Measurements from ENCODE around the gene ZSWIM5. TPM values are rescaled to one million over a fixed set of nuclear protein-coding genes. Genes with fewer than 3 reads are reported as not detected.

The ZSWIM5 gene
- total and polyA plus RNA-seq, 9 of the 15 experiments (the other 6 are each of a cell fraction or from before 2014, with no cell fraction given): under 0.01 to 0.07 (median 0.03) TPM; not detected in 3

DNA sequence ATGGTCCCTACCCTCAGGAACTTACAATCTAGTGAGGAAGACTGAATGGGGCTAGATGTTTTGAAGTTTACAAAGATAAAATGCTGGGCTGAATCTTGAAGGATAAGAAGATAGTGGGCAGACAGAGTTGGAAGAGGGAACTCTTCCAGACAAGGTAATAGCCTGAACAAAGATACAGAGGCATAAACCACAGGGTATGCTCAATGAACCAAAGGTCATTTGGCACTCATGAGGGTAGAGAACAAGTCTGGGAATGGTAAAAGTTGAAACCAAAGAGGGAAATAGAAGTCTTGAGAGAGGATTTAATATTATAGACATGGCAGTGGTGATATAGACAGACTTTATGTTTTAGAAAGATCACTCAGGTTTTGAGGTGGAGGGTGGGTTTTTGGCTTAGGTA is 48.1 kb upstream of the ZSWIM5 start:
- ChIA-PET POLR2A (interaction anchor here (0.6 to 1.2 kb wide), 3 partner anchors 446 to 1786 kb away, joined by 3 to 5 read pairs (median 3); partner anchors contain the start of gene BTBD19), CTCF (ENCODE audit: low intra/inter-chr PET ratio) (no interaction called here)
- Histone ChIP-seq H2AFZ (ENCODE audit: low read depth, low read length) (no peak overlapping the region), H3K4me1 (replicated peaks in 1 of 2; ENCODE audit: control insufficient read depth in 2 of 2, insufficient read depth in 2 of 2, low read length in 2 of 2) (no peaks in the 10 kb centered on the region), H3K4me3 (no peak overlapping the region), H3K36me3 (ENCODE audit: control insufficient read depth, insufficient read depth, low read length) (no peaks in the 10 kb centered on the region), H3K27me3 (ENCODE audit: control insufficient read depth in 2 of 2, insufficient read depth in 2 of 2, low read length in 2 of 2) (peaks cover 8 to 17% of the 10 kb centered on the region in 2 experiments; a peak in 3 of 5 replicates), H3K9ac (ENCODE audit: insufficient read depth in 1 of 2, low read depth in 2 of 2, low read length in 2 of 2) (no peak overlapping the region), H3K27ac (ENCODE audit: extremely low read depth, low read depth, low read length) (no peak overlapping the region), H4K20me1 (replicated peaks; ENCODE audit: control insufficient read depth, insufficient read depth, low read length) (no peaks in the 10 kb centered on the region), H3K79me2 (ENCODE audit: control insufficient read depth, insufficient read depth, low read length) (no peaks in the 10 kb centered on the region), H3K9me3 (replicated peaks; ENCODE audit: control insufficient read depth, insufficient read depth, low read depth, low read length) (peaks cover 15% of the 10 kb centered on the region), H3K4me2 (ENCODE audit: insufficient read depth, low read length) (no peak overlapping the region), H3K9me1 (ENCODE audit: control insufficient read depth, insufficient read depth, low read length) (no peaks in the 10 kb centered on the region)
- FAIRE-seq: no peak
- no peak for ATAC-seq
- in situ Hi-C loops (cut with MboI): no loop called here
- no peak for DNase-seq (ENCODE audit: extremely low read depth in 1 of 4, low spot score in 3 of 4)
- intact Hi-C loops (cut with micrococcal nuclease): no loop called here
- no peak for TF ChIP-seq KAT8 (IDR thresholded peaks at IDR 0.05; ENCODE audit: low read depth)
- TF ChIP-seq ZKSCAN8 (CRISPR knock-in tag; IDR thresholded peaks at IDR 0.05): no peak
- TF ChIP-seq ZNF165 (CRISPR knock-in tag; IDR thresholded peaks at IDR 0.05; ENCODE audit: borderline replicate concordance): no peak
- no peak for TF ChIP-seq ARNT (IDR thresholded peaks at IDR 0.05)
- TF ChIP-seq MEIS2 (IDR thresholded peaks at IDR 0.05; ENCODE audit: partially characterized antibody): no peak
- TF ChIP-seq ZNF174 (CRISPR knock-in tag; IDR thresholded peaks at IDR 0.05): no peak
- TF ChIP-seq, protein P1, sequence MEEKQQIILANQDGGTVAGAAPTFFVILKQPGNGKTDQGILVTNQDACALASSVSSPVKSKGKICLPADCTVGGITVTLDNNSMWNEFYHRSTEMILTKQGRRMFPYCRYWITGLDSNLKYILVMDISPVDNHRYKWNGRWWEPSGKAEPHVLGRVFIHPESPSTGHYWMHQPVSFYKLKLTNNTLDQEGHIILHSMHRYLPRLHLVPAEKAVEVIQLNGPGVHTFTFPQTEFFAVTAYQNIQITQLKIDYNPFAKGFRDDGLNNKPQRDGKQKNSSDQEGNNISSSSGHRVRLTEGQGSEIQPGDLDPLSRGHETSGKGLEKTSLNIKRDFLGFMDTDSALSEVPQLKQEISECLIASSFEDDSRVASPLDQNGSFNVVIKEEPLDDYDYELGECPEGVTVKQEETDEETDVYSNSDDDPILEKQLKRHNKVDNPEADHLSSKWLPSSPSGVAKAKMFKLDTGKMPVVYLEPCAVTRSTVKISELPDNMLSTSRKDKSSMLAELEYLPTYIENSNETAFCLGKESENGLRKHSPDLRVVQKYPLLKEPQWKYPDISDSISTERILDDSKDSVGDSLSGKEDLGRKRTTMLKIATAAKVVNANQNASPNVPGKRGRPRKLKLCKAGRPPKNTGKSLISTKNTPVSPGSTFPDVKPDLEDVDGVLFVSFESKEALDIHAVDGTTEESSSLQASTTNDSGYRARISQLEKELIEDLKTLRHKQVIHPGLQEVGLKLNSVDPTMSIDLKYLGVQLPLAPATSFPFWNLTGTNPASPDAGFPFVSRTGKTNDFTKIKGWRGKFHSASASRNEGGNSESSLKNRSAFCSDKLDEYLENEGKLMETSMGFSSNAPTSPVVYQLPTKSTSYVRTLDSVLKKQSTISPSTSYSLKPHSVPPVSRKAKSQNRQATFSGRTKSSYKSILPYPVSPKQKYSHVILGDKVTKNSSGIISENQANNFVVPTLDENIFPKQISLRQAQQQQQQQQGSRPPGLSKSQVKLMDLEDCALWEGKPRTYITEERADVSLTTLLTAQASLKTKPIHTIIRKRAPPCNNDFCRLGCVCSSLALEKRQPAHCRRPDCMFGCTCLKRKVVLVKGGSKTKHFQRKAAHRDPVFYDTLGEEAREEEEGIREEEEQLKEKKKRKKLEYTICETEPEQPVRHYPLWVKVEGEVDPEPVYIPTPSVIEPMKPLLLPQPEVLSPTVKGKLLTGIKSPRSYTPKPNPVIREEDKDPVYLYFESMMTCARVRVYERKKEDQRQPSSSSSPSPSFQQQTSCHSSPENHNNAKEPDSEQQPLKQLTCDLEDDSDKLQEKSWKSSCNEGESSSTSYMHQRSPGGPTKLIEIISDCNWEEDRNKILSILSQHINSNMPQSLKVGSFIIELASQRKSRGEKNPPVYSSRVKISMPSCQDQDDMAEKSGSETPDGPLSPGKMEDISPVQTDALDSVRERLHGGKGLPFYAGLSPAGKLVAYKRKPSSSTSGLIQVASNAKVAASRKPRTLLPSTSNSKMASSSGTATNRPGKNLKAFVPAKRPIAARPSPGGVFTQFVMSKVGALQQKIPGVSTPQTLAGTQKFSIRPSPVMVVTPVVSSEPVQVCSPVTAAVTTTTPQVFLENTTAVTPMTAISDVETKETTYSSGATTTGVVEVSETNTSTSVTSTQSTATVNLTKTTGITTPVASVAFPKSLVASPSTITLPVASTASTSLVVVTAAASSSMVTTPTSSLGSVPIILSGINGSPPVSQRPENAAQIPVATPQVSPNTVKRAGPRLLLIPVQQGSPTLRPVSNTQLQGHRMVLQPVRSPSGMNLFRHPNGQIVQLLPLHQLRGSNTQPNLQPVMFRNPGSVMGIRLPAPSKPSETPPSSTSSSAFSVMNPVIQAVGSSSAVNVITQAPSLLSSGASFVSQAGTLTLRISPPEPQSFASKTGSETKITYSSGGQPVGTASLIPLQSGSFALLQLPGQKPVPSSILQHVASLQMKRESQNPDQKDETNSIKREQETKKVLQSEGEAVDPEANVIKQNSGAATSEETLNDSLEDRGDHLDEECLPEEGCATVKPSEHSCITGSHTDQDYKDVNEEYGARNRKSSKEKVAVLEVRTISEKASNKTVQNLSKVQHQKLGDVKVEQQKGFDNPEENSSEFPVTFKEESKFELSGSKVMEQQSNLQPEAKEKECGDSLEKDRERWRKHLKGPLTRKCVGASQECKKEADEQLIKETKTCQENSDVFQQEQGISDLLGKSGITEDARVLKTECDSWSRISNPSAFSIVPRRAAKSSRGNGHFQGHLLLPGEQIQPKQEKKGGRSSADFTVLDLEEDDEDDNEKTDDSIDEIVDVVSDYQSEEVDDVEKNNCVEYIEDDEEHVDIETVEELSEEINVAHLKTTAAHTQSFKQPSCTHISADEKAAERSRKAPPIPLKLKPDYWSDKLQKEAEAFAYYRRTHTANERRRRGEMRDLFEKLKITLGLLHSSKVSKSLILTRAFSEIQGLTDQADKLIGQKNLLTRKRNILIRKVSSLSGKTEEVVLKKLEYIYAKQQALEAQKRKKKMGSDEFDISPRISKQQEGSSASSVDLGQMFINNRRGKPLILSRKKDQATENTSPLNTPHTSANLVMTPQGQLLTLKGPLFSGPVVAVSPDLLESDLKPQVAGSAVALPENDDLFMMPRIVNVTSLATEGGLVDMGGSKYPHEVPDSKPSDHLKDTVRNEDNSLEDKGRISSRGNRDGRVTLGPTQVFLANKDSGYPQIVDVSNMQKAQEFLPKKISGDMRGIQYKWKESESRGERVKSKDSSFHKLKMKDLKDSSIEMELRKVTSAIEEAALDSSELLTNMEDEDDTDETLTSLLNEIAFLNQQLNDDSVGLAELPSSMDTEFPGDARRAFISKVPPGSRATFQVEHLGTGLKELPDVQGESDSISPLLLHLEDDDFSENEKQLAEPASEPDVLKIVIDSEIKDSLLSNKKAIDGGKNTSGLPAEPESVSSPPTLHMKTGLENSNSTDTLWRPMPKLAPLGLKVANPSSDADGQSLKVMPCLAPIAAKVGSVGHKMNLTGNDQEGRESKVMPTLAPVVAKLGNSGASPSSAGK (IDR thresholded peaks at IDR 0.05): no peak
- no peak for TF ChIP-seq DMBX1 (CRISPR knock-in tag; IDR thresholded peaks at IDR 0.05; ENCODE audit: borderline replicate concordance)
- no peak for TF ChIP-seq CHD1 (IDR thresholded peaks at IDR 0.05; ENCODE audit: low read length)
- TF ChIP-seq, protein P2, sequence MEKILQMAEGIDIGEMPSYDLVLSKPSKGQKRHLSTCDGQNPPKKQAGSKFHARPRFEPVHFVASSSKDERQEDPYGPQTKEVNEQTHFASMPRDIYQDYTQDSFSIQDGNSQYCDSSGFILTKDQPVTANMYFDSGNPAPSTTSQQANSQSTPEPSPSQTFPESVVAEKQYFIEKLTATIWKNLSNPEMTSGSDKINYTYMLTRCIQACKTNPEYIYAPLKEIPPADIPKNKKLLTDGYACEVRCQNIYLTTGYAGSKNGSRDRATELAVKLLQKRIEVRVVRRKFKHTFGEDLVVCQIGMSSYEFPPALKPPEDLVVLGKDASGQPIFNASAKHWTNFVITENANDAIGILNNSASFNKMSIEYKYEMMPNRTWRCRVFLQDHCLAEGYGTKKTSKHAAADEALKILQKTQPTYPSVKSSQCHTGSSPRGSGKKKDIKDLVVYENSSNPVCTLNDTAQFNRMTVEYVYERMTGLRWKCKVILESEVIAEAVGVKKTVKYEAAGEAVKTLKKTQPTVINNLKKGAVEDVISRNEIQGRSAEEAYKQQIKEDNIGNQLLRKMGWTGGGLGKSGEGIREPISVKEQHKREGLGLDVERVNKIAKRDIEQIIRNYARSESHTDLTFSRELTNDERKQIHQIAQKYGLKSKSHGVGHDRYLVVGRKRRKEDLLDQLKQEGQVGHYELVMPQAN (IDR thresholded peaks at IDR 0.05; ENCODE audit: borderline replicate concordance): no peak
- BruUV-seq (replicated peaks): no TSS peak
